HL-60 (cell line): ENCODE measurements around the gene ITIH3.

Source experiments
- CTCF ChIP-seq: IDR thresholded peaks from one replicate; pipeline ENCODE4 v1.5.1; 2011; ENCODE audit warnings: low read length, control low read depth, inconsistent platforms; ENCODE audit not compliant: insufficient read depth
- GABPA ChIP-seq: IDR thresholded peaks from 2 replicates; pipeline ENCODE4 v1.6.1; 2012; ENCODE audit warnings: low read depth
- POLR2AphosphoS5 ChIP-seq: IDR thresholded peaks from 2 replicates; pipeline ENCODE4 v1.6.1; 2012; ENCODE audit warnings: low read depth
- REST ChIP-seq: IDR thresholded peaks from 2 replicates; pipeline ENCODE4 v1.6.1; 2012; ENCODE audit warnings: low read depth; ENCODE audit not compliant: insufficient replicate concordance
- SPI1 ChIP-seq: IDR thresholded peaks from 2 replicates; pipeline ENCODE4 v1.6.1; 2012; ENCODE audit warnings: low read depth, mild to moderate bottlenecking, borderline replicate concordance

GRCh38 chr3:52792413-52792812 lies 2.2 kb upstream of the ITIH3 start:
- TF ChIP-seq POLR2AphosphoS5, result no peak
- TF ChIP-seq CTCF, result no peak
- TF ChIP-seq GABPA, result no peak
- TF ChIP-seq REST, result no peak
- no peak for TF ChIP-seq SPI1
